GM18861 (cell line): ENCODE results near the gene CACNA1S.

Experiments used
- ATAC-seq: cut with Tn5 transposase; IDR thresholded peaks from one replicate; pipeline ENCODE4 v1.9.1; 2021; ENCODE audit not compliant: unreplicated experiment

Gene CACNA1S

DNA sequence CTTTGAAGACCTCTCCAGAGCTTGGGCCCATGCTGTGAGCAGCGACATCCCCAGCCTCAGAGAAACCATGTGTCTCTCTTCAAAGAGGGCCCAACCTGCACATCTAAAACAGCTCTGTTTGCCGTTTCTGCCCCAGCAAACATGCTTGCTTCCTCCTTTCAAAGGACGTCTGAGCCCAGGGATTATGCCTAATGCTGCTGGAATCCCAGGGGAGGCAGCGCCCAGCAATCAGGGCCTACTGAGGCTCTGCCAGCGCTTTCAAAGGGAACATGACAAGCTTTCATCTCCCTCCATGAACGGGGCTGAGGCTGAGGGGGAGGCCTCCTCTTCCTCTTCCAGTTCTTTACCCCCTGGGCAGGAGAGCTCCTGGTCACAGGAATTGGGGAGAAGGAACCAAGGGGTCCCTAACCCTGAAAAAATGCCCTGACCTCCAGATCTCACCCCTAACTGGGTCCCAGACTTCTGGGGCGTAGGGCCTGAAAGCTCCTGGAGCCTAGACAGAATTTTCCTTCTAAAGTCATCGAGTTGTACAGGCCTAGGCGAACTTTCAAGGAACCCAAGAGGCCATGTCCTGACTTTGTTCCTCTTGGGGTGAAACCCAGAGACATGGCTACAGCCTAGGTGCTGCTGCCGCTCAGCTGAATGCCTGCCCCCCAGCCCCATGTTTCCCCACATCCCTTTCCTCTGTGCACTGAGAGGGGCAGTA lies 28.2 kb upstream of the CACNA1S start:
- ATAC-seq: no peak

DNA sequence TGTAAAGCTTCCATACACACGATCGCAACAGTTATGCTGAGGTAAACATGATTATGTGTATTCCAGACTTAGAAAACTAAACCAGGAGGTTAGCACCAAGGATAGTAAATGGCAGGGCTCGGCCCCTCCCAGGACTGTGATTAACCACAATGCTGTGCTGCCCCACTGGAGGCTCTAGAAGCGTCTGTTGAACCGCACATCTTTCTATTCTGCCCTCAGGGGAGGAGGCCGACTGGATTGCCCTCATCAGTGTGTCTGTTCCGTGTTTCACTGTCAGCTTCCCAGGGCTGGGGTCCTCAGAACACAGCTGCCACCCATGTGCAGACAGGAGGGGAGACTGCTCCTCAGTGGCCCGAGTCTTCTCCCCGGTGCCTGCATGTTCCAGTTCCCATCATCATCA lies 27.5 kb upstream of the CACNA1S start:
- ATAC-seq: no peak

- no peak for ATAC-seq
Observed at GRCh38 chr1:201139306-201139705, 27.1 kb upstream of the CACNA1S start.

GRCh38 chr1:201138311-201138840 lies 26.1 kb upstream of the CACNA1S start:
- no peak for ATAC-seq

DNA sequence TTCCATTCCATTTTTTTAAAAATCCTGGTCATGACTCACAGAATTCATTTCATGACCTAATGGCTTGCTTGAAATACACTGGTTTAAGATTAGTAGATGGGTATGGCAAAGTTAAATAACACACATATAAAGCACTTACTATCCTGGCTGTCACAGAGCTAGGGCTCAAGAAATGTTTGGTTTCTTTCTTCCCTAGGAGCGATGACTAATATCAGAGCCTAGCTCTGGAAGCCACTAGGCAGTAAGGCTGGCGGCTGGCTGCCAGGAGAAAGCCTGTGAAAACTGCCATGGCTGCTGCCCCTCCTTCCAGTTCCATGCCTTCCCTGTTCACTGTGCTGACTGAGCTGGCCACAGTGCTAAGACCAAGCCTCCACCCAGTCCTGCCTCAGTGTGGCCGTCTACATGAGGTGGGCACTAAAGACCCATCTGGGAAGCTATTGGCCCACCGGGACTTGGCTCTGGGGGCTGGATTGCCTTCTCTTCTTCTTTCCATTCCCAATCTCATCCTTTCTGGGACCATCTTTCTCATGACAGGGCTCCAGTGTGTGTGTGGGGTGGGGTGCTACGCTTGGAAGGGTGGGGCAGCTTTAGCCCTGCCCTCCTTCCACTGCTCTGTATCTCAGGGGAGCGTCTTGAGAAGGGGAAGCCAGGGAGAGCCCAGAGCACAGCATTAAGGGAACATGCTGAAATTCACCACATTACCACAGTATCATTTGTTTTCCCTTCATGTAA lies 25.5 kb upstream of the CACNA1S start:
- ATAC-seq: no peak

DNA sequence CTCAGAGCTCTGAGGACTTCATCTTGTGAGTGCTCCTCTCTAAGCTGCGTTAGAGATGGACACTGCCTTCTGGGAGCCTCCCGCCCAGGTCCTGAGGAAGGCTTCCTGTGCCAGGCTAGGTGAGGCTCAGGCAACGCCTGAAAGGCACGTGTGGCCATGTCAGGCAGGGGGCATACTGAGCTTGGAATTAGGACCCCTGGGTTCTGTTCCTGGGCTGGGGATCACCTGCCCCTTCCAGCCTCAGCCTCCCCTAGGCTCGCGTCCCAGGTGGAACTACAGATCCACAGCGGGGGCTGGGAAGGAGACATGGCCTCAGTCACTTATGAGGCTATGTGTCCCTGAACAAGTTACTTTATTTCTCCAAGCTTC lies 24.8 kb upstream of the CACNA1S start:
- ATAC-seq: no peak

DNA sequence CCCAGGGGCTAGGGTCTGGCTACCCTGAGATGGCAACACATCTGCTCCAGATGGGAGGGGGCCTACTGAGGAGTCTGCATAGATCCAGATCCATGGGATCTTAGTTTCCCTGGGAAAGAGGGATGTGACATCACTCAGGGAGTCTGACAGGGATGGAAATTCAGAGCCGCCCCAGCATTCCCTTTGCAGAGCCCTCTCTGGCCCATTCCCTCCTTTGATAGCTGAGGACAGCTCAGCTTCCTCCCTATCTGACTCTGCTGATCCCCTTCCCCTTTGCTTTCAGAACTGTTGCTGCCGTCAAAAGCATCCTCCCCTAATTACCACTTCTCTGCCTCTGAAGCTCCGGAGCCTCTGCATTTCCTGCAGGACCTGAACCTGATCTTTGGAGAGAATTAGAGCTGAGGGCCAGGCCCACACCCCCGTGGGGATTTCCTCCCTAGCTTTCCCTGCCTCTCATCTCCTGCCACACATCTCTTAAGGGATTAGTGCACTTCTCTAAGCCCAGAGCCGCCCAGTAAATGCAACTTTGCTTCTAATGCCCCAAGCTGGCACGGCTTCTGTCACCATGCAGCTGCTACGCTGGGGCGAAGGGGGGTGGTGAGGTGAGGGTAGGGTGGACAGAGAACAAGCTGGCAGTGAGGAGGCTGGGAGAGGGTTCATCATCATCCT lies 24.3 kb upstream of the CACNA1S start:
- ATAC-seq: no peak

GRCh38 chr1:201134405-201134804 lies 22.2 kb upstream of the CACNA1S start:
- no peak for ATAC-seq

DNA sequence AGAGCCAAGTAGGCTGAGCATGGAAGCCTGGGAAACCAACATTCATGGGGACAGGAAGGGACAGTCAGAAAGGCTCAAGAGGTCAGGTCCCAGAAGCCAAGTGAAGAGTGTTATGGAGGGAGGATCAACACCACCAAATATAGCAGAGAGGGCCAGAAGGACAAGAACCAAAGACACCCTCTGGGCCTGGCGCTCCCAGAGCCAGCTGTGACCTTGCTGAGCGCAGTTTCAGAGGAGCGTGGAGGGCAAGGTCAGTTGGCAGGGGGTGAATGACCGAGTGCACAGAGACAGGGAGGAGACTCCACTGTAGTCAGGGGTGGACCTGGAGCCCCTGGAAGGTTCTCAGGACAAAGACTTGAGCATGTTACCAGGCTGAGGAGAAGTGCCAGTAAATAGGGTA lies 19.2 kb upstream of the CACNA1S start:
- no peak for ATAC-seq

GRCh38 chr1:201128962-201129361 lies 16.7 kb upstream of the CACNA1S start:
- no peak for ATAC-seq

DNA sequence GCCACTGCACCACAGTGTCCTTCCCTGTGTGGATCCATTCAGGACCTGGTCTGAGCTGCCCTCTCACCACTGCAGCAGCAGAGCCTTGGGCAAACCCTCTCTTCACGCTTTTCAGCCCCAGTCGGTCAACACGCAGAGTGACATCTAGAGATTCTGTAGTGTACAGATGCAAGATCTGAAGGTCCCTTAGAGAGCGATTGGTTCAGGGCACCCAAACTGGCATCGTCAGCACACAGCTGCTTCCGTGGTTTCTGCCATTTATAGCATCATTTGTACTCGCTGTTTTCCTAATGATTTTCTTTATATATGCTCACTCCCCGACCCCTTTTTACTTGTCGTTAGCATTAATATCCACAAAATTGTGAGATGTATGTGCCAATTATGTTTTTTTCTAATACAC lies 16.2 kb upstream of the CACNA1S start:
- ATAC-seq: no peak

DNA sequence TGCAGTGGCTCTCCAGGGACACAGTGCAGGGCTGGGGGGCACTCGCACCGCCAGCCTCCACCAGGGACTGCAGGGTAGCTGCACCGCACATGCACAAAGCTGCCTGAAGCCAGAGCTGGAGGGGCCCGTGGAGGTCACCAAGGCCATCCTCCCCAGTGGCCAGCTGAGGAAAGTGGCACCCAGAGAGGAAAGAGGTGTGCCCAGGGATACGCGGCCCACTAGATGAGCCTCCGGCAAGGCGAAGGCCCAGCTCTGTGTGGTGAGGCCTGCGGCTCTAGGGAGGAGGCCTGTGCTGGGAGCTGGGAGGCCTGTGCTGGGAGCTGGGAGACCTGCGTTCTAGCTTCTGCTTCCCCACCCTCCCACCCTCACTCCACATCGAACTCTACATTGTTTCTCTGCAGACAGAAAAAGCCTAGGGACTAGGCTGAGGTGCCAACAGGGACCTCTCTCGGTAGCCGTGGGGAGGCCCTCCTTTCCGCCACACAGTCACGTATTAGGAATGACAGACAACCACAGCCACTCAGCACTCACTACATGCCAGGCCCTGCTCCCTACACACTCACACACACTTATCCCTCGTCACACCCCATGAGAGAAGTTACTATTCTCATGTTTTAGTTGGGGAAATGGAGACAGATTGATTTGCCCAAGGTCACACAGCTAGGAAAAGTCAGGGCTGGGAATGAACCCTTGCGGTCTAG lies 15.7 kb upstream of the CACNA1S start:
- no peak for ATAC-seq

DNA sequence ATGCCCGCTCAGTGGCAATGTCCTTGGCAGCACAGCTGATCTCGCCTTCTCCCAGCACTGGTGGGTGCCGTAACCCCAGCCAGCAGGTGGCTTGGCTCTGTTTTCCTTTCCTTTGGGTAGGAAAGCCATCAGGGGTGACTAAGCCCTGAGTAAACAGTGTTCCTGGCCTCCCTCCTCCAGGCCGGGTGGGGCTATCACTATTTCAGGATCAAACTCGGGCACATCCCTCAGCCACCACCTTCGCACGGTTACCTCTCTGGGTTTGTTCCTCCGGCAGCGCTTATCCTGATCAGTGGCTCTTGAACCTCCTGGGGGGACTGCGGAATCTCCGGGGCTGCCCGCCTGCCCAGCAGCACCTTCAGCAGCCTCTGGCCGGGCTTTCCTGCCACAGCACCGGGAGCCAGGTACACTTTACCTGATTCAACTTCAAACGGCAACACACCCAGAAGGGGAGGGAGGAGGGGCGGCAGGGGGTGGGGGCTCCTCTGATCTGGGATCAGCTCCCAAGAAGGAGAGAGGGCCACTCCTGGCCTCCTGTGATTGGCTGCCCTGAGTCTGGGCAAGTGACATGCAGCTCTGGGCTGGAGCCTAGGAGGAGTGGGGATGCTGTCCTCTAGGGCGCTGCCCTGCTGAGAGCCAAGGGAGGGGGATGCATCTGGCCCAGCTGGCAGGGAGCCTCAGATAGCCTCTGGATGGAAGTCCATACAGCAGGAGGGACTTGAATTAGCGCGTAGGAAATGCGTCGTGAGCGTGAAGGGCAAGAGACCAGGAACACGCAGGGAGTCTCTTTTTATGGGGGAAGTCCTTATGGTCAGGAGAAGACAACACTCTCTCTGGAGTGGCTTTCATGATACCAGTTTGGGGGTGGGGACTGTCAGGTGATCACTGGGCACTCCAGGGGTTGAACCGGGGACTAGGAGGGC lies 14.9 kb upstream of the CACNA1S start, which contains the start of gene ASCL5:
Gene ASCL5 (minus strand): TSS at position 353 of the 923 bp plus-strand sequence. CDS start 11,812 bp downstream, outside the sequence.
- no peak for ATAC-seq

- no peak for ATAC-seq
Observed at GRCh38 chr1:201126463-201126831, 14.2 kb upstream of the CACNA1S start.

- no peak for ATAC-seq
Observed at GRCh38 chr1:201125800-201126199, 13.6 kb upstream of the CACNA1S start.

- no peak for ATAC-seq
Observed at GRCh38 chr1:201125019-201125418, 12.8 kb upstream of the CACNA1S start.

DNA sequence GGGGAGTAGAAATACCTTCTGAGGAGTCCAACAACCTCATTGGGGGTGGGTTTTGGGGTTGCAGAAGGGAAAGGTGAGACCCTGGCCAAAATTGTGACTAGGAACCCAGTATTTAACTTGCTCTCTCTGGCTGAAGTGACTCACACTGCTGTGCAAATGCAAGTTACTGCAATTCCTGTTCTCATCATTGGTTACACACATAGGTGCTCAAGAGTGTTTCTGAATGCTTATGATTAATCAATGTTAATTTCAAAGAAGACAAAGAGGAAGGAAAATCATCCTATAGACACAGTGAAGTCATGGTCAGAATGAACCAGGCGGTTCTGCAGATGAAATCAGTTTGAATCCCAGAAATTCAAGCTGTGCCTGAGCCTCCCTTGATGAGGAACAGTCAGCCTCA lies 11.6 kb upstream of the CACNA1S start:
- no peak for ATAC-seq

DNA sequence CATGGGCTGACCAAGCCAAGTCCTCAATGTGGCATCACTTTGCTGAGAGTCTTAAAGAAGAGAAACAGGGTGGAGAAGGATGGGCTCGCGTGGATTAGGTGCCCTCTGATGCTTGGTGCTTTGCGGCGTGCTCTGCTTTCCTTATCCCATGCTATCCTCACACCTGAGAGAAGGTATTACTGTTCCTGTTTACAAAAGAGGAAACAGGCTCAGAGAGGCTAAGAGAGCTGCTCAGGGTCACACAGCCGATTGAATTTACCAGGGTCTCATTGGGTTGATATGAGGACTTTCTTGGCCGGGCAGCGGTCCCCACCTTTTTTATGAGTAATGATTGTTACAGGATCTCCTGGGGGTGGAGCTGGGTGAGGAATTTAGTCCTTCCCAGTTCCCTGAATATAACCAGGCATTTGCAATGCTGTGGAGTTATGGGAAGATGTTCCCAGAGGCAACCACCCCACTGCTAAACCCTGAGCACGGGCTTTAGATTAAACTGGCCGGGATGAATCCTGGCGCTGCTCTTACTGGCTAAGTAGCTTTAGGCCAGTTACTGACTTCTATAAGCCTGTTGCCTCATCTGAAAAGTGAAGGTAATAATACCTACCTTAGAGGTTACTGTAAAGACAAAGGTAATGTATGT lies 10.2 kb upstream of the CACNA1S start:
- ATAC-seq: no peak
